HG03064 (cell line): ENCODE measurements around the gene CRTAC1.

ENCODE experiments used
- ATAC-seq: cut with Tn5 transposase; IDR thresholded peaks from one replicate; pipeline ENCODE4 v1.9.1; 2021; ENCODE audit warnings: low read depth; ENCODE audit not compliant: unreplicated experiment

The CRTAC1 gene, protein sequence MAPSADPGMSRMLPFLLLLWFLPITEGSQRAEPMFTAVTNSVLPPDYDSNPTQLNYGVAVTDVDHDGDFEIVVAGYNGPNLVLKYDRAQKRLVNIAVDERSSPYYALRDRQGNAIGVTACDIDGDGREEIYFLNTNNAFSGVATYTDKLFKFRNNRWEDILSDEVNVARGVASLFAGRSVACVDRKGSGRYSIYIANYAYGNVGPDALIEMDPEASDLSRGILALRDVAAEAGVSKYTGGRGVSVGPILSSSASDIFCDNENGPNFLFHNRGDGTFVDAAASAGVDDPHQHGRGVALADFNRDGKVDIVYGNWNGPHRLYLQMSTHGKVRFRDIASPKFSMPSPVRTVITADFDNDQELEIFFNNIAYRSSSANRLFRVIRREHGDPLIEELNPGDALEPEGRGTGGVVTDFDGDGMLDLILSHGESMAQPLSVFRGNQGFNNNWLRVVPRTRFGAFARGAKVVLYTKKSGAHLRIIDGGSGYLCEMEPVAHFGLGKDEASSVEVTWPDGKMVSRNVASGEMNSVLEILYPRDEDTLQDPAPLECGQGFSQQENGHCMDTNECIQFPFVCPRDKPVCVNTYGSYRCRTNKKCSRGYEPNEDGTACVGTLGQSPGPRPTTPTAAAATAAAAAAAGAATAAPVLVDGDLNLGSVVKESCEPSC

GRCh38 chr10:98030093-98030821 lies at the start of gene CRTAC1:
Gene CRTAC1, minus strand, starts transcription at chr10:98030621. Its CDS starts 149 bp downstream, at chr10:98030472.
- ATAC-seq, result no peak

DNA sequence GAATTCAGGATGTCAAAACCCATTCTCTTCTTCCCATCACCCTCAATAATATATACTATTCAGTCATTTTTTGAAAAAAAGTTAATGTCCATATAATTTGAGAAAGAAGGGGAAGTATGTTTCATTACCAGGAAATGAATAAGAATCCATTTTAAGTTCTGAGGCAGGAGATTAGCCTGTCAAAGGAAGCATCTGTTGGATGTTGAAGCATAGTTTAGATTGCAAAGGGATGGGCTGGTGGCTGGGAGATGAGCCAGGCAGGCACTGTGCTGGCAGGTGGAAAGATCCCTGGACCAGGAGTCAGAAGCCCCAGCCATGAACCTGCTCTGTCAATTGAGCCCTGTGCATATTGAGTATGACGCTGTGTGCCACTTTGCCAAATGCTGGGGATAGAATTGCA lies 48.4 kb upstream of the CRTAC1 start:
- ATAC-seq, result no peak

- ATAC-seq, result no peak
Observed at GRCh38 chr10:98077223-98077622, 46.8 kb upstream of the CRTAC1 start.

- no peak for ATAC-seq
Observed at GRCh38 chr10:98076086-98076485, 45.7 kb upstream of the CRTAC1 start.

- ATAC-seq, result no peak
Observed at GRCh38 chr10:98074315-98074911, 44.0 kb upstream of the CRTAC1 start.

DNA sequence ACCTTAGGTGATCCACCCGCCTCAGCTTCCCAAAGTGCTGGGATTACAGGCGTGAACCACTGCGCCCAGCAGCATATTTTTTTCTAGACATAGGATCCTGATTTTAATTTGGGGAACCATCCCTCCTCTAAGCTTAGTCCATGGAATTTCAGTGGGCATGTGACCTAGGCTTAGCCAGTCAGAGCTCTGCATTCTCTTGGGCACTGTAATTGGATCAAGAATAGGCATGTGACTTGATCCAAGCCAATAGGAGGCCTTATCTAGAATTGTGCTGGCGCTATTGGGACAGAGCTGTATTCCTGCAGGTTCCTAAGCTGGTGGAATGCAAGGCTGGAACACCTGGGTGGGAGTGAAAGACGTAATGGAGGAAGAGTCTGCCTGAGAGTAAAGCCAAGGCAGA lies 36.7 kb upstream of the CRTAC1 start:
- ATAC-seq, result no peak

DNA sequence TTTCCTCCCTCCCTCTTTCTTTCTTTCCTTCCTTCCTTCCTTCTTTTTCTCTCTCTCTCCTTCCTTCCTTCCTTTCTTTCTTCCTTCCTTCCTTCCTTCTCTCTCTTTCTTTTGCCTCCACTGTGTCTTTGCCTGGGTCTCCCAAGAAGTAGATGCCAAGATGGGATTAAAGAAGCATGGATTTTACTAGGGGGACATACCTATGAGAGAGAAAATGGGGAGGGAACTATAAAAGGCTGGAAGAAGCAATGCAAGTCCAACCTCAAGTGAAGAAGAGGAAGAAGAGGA lies 33.3 kb upstream of the CRTAC1 start:
- no peak for ATAC-seq

GRCh38 chr10:98062424-98062823 lies 32.0 kb upstream of the CRTAC1 start:
- no peak for ATAC-seq

DNA sequence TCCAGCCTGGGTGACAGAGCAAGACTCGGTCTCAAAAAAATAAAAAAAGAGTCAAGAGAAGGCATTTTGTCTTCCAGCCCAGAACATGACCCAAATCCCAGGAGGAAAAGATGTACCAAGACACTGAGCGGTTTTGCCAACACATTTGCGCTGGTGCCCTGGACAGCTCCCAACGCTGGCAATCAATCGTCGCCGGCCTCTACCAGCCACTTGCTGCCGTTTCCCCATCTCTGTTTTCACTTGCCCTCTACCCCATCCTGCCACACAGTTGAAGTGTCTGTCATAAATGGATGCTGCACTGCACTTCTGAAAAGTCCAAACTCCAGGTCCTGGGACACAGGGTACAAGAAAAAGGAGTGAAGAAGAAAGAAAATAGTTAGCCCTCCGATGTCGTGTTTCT lies 29.7 kb upstream of the CRTAC1 start:
- no peak for ATAC-seq

GRCh38 chr10:98058295-98058694 lies 27.9 kb upstream of the CRTAC1 start:
- ATAC-seq, result no peak

DNA sequence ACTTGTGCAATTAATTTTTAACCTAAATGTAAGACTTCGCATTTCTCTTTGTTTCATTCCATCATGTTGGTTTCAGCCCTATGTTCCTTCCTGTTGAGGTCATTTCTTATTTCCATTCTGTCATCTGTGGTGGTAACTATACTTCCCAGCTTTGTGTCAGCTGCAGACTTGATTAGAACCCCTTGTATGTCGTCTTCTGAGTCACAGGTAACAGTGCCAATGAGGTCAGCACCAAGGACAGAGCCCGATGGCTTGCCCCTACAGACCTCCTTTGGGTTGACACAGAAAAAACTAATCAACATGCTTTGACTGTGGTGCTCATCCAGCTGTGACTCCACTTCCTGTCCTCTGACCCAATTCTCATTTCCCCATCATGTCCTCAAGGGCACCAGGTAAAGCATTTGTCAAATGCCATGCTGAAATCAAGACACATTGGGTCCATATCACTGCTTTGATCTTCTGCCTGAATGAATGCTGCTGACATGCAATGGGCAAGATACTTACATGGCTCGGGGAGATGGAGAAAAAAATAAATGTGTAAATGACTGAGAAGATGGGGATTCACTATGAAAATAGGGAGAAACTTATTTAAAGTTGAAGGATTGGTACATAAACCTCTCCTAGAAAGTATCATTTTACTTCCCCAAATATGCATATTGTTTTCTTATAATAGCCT lies 25.6 kb upstream of the CRTAC1 start:
- no peak for ATAC-seq

GRCh38 chr10:98047009-98047741 lies 16.8 kb upstream of the CRTAC1 start:
- ATAC-seq, result no peak

DNA sequence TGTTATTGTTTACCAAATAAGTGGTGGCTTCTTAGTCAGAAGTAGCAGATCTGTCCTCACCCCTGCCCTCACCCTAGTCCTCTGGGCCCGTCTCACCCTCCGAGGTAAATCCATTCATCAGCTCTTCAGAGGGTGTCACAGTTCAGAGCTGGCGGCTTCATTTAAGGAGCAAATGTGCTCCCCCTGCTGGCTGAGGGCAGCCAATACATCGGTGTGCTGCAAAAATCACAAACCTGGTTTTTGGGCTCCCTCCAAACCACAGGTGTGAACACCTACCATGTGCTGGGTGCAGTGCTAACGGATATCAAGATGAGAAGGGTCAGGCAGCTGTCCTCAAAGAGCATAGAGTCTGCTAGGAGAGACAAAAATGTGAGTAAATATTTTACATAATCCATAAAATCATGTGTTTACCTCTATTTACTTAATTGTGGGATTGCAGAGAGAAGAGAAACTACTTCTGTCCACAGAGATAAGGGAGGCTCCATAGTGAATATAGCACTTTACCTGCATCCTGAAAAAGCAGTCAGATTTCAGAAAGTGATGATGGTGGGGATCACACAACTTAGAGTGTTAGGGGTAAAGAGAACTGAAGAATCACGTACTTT lies 15.5 kb upstream of the CRTAC1 start:
- no peak for ATAC-seq

- no peak for ATAC-seq
Observed at GRCh38 chr10:98041352-98042043, 11.1 kb upstream of the CRTAC1 start.

DNA sequence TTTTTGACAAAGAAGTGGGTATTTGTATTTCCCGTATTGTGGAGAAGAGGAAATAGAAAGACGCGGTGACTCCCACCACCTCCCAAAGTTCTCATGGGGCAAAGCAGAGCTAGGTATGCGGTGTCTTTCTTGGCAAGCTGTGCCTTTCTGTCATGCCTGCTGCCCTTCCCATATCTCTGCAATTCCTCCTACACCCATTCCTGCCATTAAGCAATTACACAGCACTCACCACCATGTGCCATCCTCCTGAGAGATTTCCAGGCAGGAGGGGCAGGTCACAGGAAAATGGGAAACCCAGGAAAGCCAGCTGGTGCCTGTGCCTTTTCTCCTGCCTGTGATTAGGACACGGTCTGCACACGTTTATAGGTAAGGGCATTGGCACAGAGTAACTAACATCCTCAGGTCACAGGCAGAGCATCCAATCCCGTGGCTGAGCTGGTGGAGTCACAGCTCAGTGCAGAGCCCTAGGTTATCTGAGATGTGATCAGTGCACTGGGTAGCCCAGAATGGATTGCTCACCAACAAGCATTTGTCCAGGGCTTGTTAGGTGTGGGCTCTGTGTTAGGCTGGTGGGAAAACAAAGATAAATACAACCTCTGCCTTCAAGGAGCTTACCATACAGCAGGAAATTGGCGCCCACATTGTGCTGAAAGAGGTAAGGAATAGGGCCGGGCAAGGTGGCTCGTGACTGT lies 9.4 kb upstream of the CRTAC1 start:
- no peak for ATAC-seq

- ATAC-seq, result no peak
Observed at GRCh38 chr10:98038288-98038687, 7.9 kb upstream of the CRTAC1 start.

GRCh38 chr10:98035599-98035998 lies 5.2 kb upstream of the CRTAC1 start:
- no peak for ATAC-seq

DNA sequence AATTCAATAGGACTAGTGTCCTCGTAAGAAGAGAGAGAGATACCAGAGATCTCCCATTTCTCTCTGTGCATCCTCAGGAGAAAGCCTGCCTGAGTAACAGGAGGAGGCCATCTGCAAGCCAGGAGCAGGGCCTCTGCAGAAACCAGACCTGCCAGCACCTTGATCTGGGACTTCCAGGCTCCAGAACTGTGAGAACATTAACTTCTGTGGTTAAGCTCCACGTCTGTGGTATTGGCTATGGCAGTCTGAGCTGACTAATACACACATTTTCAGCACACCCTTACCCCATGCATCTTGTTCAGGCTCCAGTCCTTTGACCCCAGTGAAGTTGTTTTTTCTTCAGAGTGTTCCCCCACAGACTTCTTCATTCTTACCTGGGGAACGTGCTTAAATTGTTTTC lies 3.1 kb upstream of the CRTAC1 start:
- ATAC-seq, result no peak

DNA sequence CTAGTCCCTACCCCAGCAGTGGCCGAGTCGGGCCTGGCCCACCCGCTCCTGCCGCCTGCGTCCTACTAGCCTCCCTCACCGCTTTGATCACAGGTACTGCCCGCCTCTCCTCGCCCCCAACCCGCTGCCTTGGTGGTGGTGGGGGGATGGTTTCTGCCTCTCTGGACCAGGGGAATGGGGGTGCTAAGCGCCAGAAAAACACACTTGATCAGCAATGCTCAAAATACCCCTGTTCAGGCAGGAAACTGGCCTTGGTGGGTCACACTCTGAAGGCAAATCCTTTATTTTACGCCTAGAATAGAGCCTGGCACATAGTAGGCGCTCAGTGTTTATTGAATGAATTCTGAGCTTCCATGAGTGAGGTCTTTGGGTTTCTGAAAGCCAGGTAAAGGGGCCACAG lies 1.0 kb upstream of the CRTAC1 start:
- no peak for ATAC-seq
